Karpas-422 (cell line): Measurements from ENCODE around the gene ZNF556. TPM values are rescaled to one million over a fixed set of nuclear protein-coding genes. Genes with fewer than 3 reads are reported as not detected.
"Not testable (repeated sequence)": the region's sequence is repeated elsewhere in the genome, so short reads cannot be mapped to it uniquely, and the experiment has no call there.

Experiments
- DNase-seq: peaks from one replicate; pipeline ENCODE4 v3.0.0-alpha.2; 2015
- H2AFZ ChIP-seq: fragments of 200-600 bp; sonication (generic); 2 replicates; pipeline ENCODE4 v1.6.1; 2014; ENCODE audit warnings: antibody characterized with exemption, low read length, mixed read lengths
- H3K27ac ChIP-seq: fragments of 200-600 bp; sonication (generic); 2 replicates; pipeline ENCODE4 v1.5.1; 2014; ENCODE audit warnings: mild to moderate bottlenecking, low read length, moderate library complexity
- H3K27me3 ChIP-seq: fragments of 200-600 bp; sonication (generic); 2 replicates; pipeline ENCODE4 v1.6.1; 2014; ENCODE audit warnings: low read length, mixed read lengths
- H3K36me3 ChIP-seq: fragments of 200-600 bp; sonication (generic); 2 replicates; pipeline ENCODE4 v1.6.1; 2014; ENCODE audit warnings: low read length, mixed read lengths; ENCODE audit not compliant: insufficient read depth
- H3K4me1 ChIP-seq: fragments of 200-600 bp; sonication (generic); 2 replicates; pipeline ENCODE4 v1.6.1; 2014; ENCODE audit warnings: mild to moderate bottlenecking, low read length, mixed read lengths
- H3K4me2 ChIP-seq: fragments of 200-600 bp; sonication (generic); 2 replicates; pipeline ENCODE4 v1.6.1; 2014; ENCODE audit warnings: low read length, low read depth, mild to moderate bottlenecking; ENCODE audit not compliant: poor library complexity, severe bottlenecking
- H3K4me3 ChIP-seq: fragments of 200-600 bp; sonication (generic); 2 replicates; pipeline ENCODE4 v1.5.1; 2014; ENCODE audit warnings: mild to moderate bottlenecking, antibody characterized with exemption, low read length, mixed read lengths
- H3K79me2 ChIP-seq: fragments of 200-600 bp; sonication (generic); 2 replicates; pipeline ENCODE4 v1.6.1; 2014; ENCODE audit warnings: mild to moderate bottlenecking, low read length, mixed read lengths
- H3K9ac ChIP-seq: fragments of 200-600 bp; sonication (generic); 2 replicates; pipeline ENCODE4 v1.6.0; 2014; ENCODE audit warnings: low read length
- H3K9me2 ChIP-seq: fragments of 200-600 bp; sonication (generic), shearing (Covaris generic); replicated peaks from 2 replicates; pipeline ENCODE4 v1.6.0; 2014; ENCODE audit warnings: mild to moderate bottlenecking, low read length, moderate library complexity; ENCODE audit not compliant: insufficient read depth
- H3K9me3 ChIP-seq: fragments of 300-700, 200-600 bp; sonication (generic); 2 replicates; pipeline ENCODE4 v1.6.1; 2014; ENCODE audit warnings: low read length, mixed read lengths
- H4K20me1 ChIP-seq: fragments of 200-600 bp; sonication (generic); 2 replicates; pipeline ENCODE4 v1.6.1; 2014; ENCODE audit warnings: mild to moderate bottlenecking, antibody characterized with exemption, low read length, low read depth; ENCODE audit not compliant: insufficient read depth
- total RNA-seq: library from RNA; depleted of rRNA; stranded (reverse); fragments of >200 nt; shearing (Covaris generic); gene quantifications from 2 replicates; pipeline ENCODE4 v1.2.3, GENCODE V29; 2014; ENCODE audit warnings: low replicate concordance

ZNF556 gene
- total RNA-seq, 1 experiment from 2014 or later: not detected

DNA sequence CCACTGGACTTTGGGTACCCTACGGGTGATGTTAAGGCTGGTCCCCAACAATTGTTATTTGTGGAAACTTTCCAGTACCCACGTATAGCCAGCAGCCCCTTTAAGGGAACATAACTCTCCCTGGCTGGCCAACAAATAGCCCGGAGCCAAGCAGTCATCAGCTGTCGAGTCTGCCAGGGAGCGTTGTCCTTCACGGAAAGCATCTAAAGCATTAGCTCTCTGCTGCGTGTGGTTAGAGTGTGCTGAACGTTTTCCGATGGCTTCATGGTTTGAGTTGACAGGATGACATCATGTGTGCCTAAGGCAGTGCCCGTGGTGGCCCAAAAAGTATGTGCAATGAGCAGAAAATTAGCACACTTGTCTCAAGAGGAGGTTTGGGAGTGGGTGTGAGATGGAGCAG lies 3.3 kb upstream of the ZNF556 start:
- no peaks in the 10 kb centered on the region for H3K79me2 ChIP-seq
- no peaks in the 10 kb centered on the region for H3K27me3 ChIP-seq
- no peak for DNase-seq
- H3K4me3 ChIP-seq: no peak overlapping the region
- H3K4me2 ChIP-seq: no peak overlapping the region
- H3K9me3 ChIP-seq: no peaks in the 10 kb centered on the region
- H3K4me1 ChIP-seq: no peaks in the 10 kb centered on the region
- no peaks in the 10 kb centered on the region for H4K20me1 ChIP-seq
- H3K27ac ChIP-seq: no peak overlapping the region
- H3K9ac ChIP-seq: no peak overlapping the region
- H3K36me3 ChIP-seq: no peaks in the 10 kb centered on the region
- H2AFZ ChIP-seq: no peak overlapping the region
- no peaks in the 10 kb centered on the region for H3K9me2 ChIP-seq

DNA sequence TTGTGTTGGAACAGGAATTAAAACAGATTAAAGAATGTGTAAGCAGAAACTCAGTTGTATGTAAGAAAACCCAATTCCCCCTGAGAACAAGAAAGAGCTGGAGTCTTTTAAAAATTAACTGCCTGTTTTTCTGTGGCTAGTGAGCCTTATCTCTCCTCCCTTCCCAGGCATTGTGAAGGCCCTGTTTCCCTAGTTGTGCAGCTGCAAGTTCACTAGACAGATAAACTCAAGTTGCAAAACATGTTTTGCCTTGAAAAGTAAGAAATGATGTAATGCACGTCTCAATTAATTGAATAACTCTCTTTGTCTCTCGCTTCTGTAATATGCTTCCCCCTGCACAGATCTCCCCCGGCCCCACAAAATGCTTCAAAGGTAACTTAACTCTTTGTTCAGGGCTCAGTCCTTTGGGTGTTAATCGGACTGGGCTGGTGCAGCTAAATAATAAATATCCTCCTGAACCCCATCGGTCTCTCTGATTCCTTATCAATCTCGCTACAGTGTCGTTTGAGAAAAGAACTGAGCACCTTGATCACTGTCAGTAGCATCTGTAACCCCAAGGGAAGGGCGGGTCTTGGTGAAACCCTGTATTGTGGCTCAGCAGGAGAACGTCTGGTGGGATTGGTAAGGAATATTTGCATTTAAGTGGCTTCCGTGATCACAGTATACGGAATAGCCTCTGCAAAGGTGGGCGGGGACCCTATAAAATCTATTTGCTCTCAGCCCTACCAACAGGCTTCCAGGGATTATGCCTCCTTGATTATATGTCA lies 1.6 kb upstream of the ZNF556 start:
- Histone ChIP-seq H4K20me1 (no peaks in the 10 kb centered on the region), H3K4me3 (no peak overlapping the region), H3K36me3 (no peaks in the 10 kb centered on the region), H3K27ac (no peak overlapping the region), H2AFZ (no peak overlapping the region), H3K4me1 (no peaks in the 10 kb centered on the region), H3K27me3 (no peaks in the 10 kb centered on the region), H3K4me2 (no peak overlapping the region), H3K9me3 (no peaks in the 10 kb centered on the region), H3K79me2 (no peaks in the 10 kb centered on the region), H3K9ac (no peak overlapping the region), H3K9me2 (no peaks in the 10 kb centered on the region)
- no peak for DNase-seq

GRCh38 chr19:2866495-2867024 lies 575 bp upstream of the ZNF556 start:
- H3K27me3 ChIP-seq: no peaks in the 10 kb centered on the region
- no peaks in the 10 kb centered on the region for H3K9me3 ChIP-seq
- no peak overlapping the region for H3K4me3 ChIP-seq
- H4K20me1 ChIP-seq: no peaks in the 10 kb centered on the region
- no peak overlapping the region for H2AFZ ChIP-seq
- H3K36me3 ChIP-seq: no peaks in the 10 kb centered on the region
- no peaks in the 10 kb centered on the region for H3K9me2 ChIP-seq
- no peak overlapping the region for H3K27ac ChIP-seq
- H3K4me1 ChIP-seq: no peaks in the 10 kb centered on the region
- no peaks in the 10 kb centered on the region for H3K79me2 ChIP-seq
- no peak overlapping the region for H3K9ac ChIP-seq
- no peak for DNase-seq
- no peak overlapping the region for H3K4me2 ChIP-seq

GRCh38 chr19:2869618-2870017 lies 2.5 kb downstream of the ZNF556 start:
- no peaks in the 10 kb centered on the region for H3K79me2 ChIP-seq
- no peaks in the 10 kb centered on the region for H3K27me3 ChIP-seq
- no peak overlapping the region for H3K27ac ChIP-seq
- no peak for DNase-seq
- H3K9me2 ChIP-seq: no peaks in the 10 kb centered on the region
- no peaks in the 10 kb centered on the region for H4K20me1 ChIP-seq
- H3K4me3 ChIP-seq: no peak overlapping the region
- no peak overlapping the region for H3K9ac ChIP-seq
- H3K4me2 ChIP-seq: no peak overlapping the region
- no peak overlapping the region for H2AFZ ChIP-seq
- no peaks in the 10 kb centered on the region for H3K4me1 ChIP-seq
- no peaks in the 10 kb centered on the region for H3K9me3 ChIP-seq
- H3K36me3 ChIP-seq: no peaks in the 10 kb centered on the region

DNA sequence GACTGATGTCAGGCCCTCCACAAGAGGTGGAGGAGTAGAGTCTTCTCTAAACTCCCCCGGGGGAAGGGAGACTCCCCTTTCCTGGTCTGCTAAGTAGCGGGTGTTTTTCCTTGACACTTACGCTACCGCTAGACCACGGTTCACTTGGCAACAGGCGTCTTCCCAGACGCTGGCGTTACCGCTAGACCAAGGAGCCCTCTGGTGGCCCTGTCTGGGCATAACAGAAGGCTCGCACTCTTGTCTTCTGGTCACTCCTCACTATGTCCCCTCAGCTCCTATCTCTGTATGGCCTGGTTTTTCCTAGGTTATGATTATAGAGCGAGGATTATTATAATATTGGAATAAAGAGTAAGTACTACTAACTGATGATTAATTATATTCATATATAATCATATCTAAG lies 5.0 kb downstream of the ZNF556 start:
- not testable (repeated sequence) for H3K9me2 ChIP-seq, H3K27me3 ChIP-seq, H3K4me2 ChIP-seq, H3K79me2 ChIP-seq, H4K20me1 ChIP-seq, H2AFZ ChIP-seq, H3K4me3 ChIP-seq, DNase-seq, H3K36me3 ChIP-seq, H3K4me1 ChIP-seq, H3K27ac ChIP-seq, H3K9ac ChIP-seq, H3K9me3 ChIP-seq

DNA sequence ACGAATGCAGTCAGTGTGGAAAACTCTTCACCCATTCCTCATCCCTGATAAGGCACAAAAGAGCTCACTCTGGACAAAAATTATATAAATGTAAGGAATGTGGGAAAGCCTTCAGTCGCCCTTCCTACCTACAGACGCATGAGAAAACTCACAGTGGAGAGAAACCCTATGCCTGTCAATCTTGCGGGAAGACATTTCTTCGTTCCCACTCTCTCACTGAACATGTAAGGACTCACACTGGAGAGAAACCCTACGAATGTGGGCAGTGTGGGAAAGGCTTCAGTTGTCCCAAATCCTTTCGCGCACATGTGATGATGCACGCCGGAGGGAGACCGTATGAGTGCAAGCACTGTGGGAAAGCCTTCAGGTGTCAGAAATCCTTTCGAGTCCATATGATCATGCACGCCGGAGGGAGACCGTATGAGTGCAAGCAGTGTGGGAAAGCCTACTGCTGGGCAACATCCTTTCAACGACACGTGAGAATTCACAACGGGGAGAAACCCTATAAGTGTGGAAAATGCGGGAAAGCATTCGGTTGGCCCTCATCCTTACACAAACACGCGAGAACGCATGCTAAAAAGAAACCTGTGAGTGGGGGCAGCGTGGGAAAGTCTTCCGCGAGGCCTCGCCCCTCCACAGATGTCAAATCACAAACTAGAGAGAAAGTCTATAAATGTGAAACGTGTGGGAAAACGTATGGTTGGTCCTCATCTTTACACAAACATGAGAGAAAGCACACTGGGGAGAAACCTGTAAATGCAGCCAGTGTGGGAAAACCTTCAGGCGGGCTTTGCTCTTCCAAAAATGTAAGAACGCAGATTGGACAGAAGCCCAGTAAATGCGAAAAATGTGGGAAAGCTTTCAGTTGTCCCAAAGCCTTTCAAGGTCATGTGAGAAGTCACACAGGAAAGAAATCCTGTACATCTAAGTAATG lies 10.5 kb downstream of the ZNF556 start:
- Histone ChIP-seq H3K9ac (no peak overlapping the region), H3K9me3 (peaks cover 15% of the 10 kb centered on the region), H3K27me3 (no peaks in the 10 kb centered on the region), H3K4me1 (no peaks in the 10 kb centered on the region), H3K27ac (no peak overlapping the region), H3K36me3 (no peaks in the 10 kb centered on the region), H4K20me1 (no peaks in the 10 kb centered on the region), H3K4me3 (no peak overlapping the region), H2AFZ (no peak overlapping the region), H3K79me2 (no peaks in the 10 kb centered on the region), H3K9me2 (no peaks in the 10 kb centered on the region), H3K4me2 (no peak overlapping the region)
- no peak for DNase-seq

DNA sequence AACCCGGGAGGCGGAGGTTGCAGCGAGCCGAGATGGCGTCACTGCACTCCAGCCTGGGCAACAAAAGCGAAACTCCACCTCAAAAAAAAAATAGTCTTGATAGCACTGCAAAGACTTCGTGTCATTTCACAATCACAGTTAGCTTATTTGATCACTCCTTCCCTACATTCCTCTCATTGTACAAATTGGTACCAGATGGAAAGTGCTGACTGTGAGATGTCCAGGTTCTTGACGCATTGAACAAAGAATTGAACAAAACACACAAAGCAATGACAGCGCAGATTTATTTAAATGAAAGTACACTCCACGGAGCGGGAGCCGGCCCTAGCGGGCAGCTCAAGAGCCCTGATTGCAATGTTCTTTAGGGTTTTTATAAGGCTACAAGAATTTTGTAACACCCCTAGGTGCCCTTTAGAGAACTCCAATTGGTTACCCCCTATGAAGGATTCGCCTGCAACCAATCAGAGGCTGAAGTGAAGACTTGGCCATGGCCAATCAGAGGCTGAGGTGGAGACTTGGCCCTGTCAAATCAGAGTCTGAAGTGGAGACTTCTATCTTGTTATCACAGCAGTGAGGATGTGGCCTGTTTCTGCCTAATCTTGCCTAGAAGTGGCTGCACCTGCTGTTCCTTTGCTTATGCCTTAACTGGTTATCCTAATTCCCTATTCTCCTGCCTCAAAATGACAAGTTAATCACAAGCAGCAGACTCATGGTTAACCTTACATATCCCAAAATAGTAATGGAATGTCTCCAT lies 16.7 kb downstream of the ZNF556 start:
- no peak overlapping the region for H3K9ac ChIP-seq
- peaks cover 4% of the 10 kb centered on the region; the same call in 1 of the 2 replicates for H3K9me3 ChIP-seq
- no peak overlapping the region for H3K27ac ChIP-seq
- H3K4me2 ChIP-seq: no peak overlapping the region
- no peak overlapping the region for H2AFZ ChIP-seq
- H3K36me3 ChIP-seq: no peaks in the 10 kb centered on the region
- H3K4me3 ChIP-seq: no peak overlapping the region
- DNase-seq: peak; percentile 71
- H3K4me1 ChIP-seq: no peaks in the 10 kb centered on the region
- H4K20me1 ChIP-seq: no peaks in the 10 kb centered on the region
- H3K27me3 ChIP-seq: no peaks in the 10 kb centered on the region
- H3K79me2 ChIP-seq: no peaks in the 10 kb centered on the region
- H3K9me2 ChIP-seq: no peaks in the 10 kb centered on the region

- Histone ChIP-seq H3K4me3 (no peak overlapping the region), H3K27me3 (no peaks in the 10 kb centered on the region), H3K9me2 (no peaks in the 10 kb centered on the region), H3K4me1 (no peaks in the 10 kb centered on the region), H3K4me2 (no peak overlapping the region), H3K9me3 (no peaks in the 10 kb centered on the region), H3K9ac (no peak overlapping the region), H4K20me1 (no peaks in the 10 kb centered on the region), H3K27ac (no peak overlapping the region), H3K79me2 (no peaks in the 10 kb centered on the region), H3K36me3 (no peaks in the 10 kb centered on the region), H2AFZ (no peak overlapping the region)
- no peak for DNase-seq
Measured at GRCh38 chr19:2885736-2886135, 18.6 kb downstream of the ZNF556 start.
